HepG2 (cell line): ENCODE measurements around the gene SHF. TPM values are rescaled to one million over a fixed set of nuclear protein-coding genes. Genes with fewer than 3 reads are reported as not detected.

Experiments used
- ATAC-seq: fragments of 200-7000 bp; cut with Tn5 transposase; 3 replicates; pipeline ENCODE4 v1.9.1; 2020; ENCODE audit warnings: mild to moderate bottlenecking, moderate library complexity
- BruUV-seq: library from RNA; stranded (reverse); fragments of 400-500 nt; replicated peaks from 2 replicates; lab custom pipeline; 2021; lab: Mats Ljungman, UMichigan
- CTCF ChIA-PET: fragments of 300-600 bp; formaldehyde crosslinking; extraction: SDS; loops from one replicate; lab custom pipeline; 2021; ENCODE audit warnings: low total read pairs, inconsistent platforms, low intra/inter-chr PET ratio; lab: Yijun Ruan, JAX
- POLR2A ChIA-PET: fragments of 350-600 bp; sonication (Branson Sonifier 250); formaldehyde crosslinking; loops from one replicate; lab custom pipeline; 2020; ENCODE audit warnings: antibody characterized with exemption, inconsistent platforms; lab: Yijun Ruan, JAX
- DNase-seq: peaks from one replicate; pipeline ENCODE4 v3.0.0-alpha.2; 2015; ENCODE audit warnings: low spot score
- FAIRE-seq: peaks from 3 replicates; lab custom pipeline; 2011; peaks lifted over from hg19 to GRCh38; lab: Jason Lieb, UNC
- H2AFZ ChIP-seq: one replicate; pipeline ENCODE4 v1.6.1; 2011; ENCODE audit warnings: low read length, inconsistent platforms
- H3K27ac ChIP-seq: fragments of 300-600 bp; 3 replicates; pipeline ENCODE4 v1.8.0; 2011; ENCODE audit warnings: mixed run types, mild to moderate bottlenecking, mixed read lengths, low read length, inconsistent platforms; ENCODE audit not compliant: insufficient read depth; ENCODE audit errors: extremely low read length
- H3K27me3 ChIP-seq, 2 experiments: fragments of 200-600 bp in 1 of 2; 2 replicates in 1 of 2; 3 replicates in 1 of 2; pipeline versions ENCODE4 v1.6.0 to v1.8.0; 2011; ENCODE audit warnings: low read length in 2 of 2, mild to moderate bottlenecking in 2 of 2, moderate library complexity in 2 of 2, inconsistent platforms in 1 of 2; ENCODE audit not compliant: insufficient read depth in 2 of 2, control insufficient read depth in 1 of 2
- H3K36me3 ChIP-seq, 2 experiments: fragments of 200-600 bp in 1 of 2; replicated peaks in 1 of 2; 2 replicates in 1 of 2; 3 replicates in 1 of 2; pipeline versions ENCODE4 v1.5.1 to v1.8.0; 2011; ENCODE audit warnings: low read length in 2 of 2, inconsistent platforms in 1 of 2; ENCODE audit not compliant: insufficient read depth in 2 of 2, control insufficient read depth in 1 of 2
- H3K4me1 ChIP-seq: 2 replicates; pipeline ENCODE4 v1.5.1; 2012; ENCODE audit warnings: low read length, inconsistent platforms; ENCODE audit not compliant: insufficient read depth
- H3K4me2 ChIP-seq: 2 replicates; pipeline ENCODE4 v1.6.0; 2011; ENCODE audit warnings: low read depth, low read length, inconsistent platforms
- H3K4me3 ChIP-seq, 3 experiments: fragments of 200-600 bp in 1 of 3; sonication (generic), shearing (Covaris generic) in 1 of 3; replicated peaks in 1 of 3; 2 replicates each; pipeline ENCODE4 v1.5.1; 2011 to 2016; ENCODE audit warnings: low read length in 3 of 3, inconsistent platforms in 2 of 3, low read depth in 2 of 3, mild to moderate bottlenecking in 2 of 3, control low read depth in 1 of 3, mixed read lengths in 1 of 3; ENCODE audit not compliant: insufficient read depth in 1 of 3
- H3K79me2 ChIP-seq: one replicate; pipeline ENCODE4 v1.6.1; 2011; ENCODE audit warnings: low read length, inconsistent platforms; ENCODE audit not compliant: insufficient read depth
- H3K9ac ChIP-seq: 2 replicates; pipeline ENCODE4 v1.6.0; 2011; ENCODE audit warnings: mild to moderate bottlenecking, low read depth, low read length, inconsistent platforms; ENCODE audit not compliant: insufficient read depth
- H3K9me3 ChIP-seq: 2 replicates; pipeline ENCODE4 v1.5.1; 2012; ENCODE audit warnings: mild to moderate bottlenecking, low read length
- H4K20me1 ChIP-seq: 2 replicates; pipeline ENCODE4 v1.6.0; 2011; ENCODE audit warnings: inconsistent platforms, mild to moderate bottlenecking, low read length, moderate library complexity; ENCODE audit not compliant: insufficient read depth
- ARID2 ChIP-seq: sonication (generic); formaldehyde crosslinking; IDR thresholded peaks from 2 replicates; pipeline ENCODE4 v1.8.1; 2022; ENCODE audit warnings: mild to moderate bottlenecking, missing genetic modification reagents, borderline replicate concordance
- DR1 ChIP-seq: sonication (generic); formaldehyde crosslinking; IDR thresholded peaks from 2 replicates; pipeline ENCODE4 v1.8.0; 2021; ENCODE audit warnings: mild to moderate bottlenecking, missing genetic modification reagents, inconsistent platforms
- GABPA ChIP-seq, 2 experiments: IDR thresholded peaks; 2 replicates each; pipeline ENCODE4 v1.6.1; 2011 to 2016; ENCODE audit warnings: low read depth in 2 of 2, low read length in 1 of 2, missing biosample characterization in 1 of 2, missing genetic modification characterization in 1 of 2
- HDAC6 ChIP-seq: fragments of 200-600 bp; sonication (generic); IDR thresholded peaks from 2 replicates; pipeline ENCODE4 v1.7.0; 2017; ENCODE audit warnings: mild to moderate bottlenecking, antibody characterized with exemption, low read length, low read depth
- IRF1 ChIP-seq: sonication (generic); formaldehyde crosslinking; IDR thresholded peaks from 2 replicates; pipeline ENCODE4 v1.4.0; 2020; ENCODE audit warnings: low read depth, mild to moderate bottlenecking, missing genetic modification reagents
- MEIS2 ChIP-seq: sonication (generic); formaldehyde crosslinking; IDR thresholded peaks from 2 replicates; pipeline ENCODE4 v1.9.0; 2021; ENCODE audit warnings: mild to moderate bottlenecking, missing genetic modification reagents
- NR1H2 ChIP-seq: sonication (generic); formaldehyde crosslinking; IDR thresholded peaks from 2 replicates; pipeline ENCODE4 v1.8.1; 2022; ENCODE audit warnings: low read depth, missing genetic modification reagents, borderline replicate concordance
- PAX8 ChIP-seq: sonication (generic); formaldehyde crosslinking; IDR thresholded peaks from 2 replicates; pipeline ENCODE4 v1.8.0; 2022; ENCODE audit warnings: mild to moderate bottlenecking, missing genetic modification reagents, borderline replicate concordance
- PHF21A ChIP-seq: sonication (generic); formaldehyde crosslinking; IDR thresholded peaks from 2 replicates; pipeline ENCODE4 v1.5.0; 2020; ENCODE audit warnings: mild to moderate bottlenecking, missing genetic modification reagents
- PLRG1 ChIP-seq: fragments of 450-650 bp; conservative IDR thresholded peaks from 2 replicates; pipeline ENCODE4 v1.6.1; 2016
- RBFOX2 ChIP-seq: fragments of 200-400 bp; formaldehyde crosslinking; IDR thresholded peaks from 2 replicates; pipeline ENCODE4 v1.6.1; 2017; ENCODE audit warnings: low read depth, mild to moderate bottlenecking, low read length
- RNF2 ChIP-seq: fragments of 450-650 bp; conservative IDR thresholded peaks from 2 replicates; pipeline ENCODE4 v1.6.1; 2016; ENCODE audit warnings: low read depth
- SIN3A ChIP-seq: IDR thresholded peaks from 2 replicates; pipeline ENCODE4 v1.6.1; 2011; ENCODE audit warnings: low read depth, mild to moderate bottlenecking, control low read depth, low read length, borderline replicate concordance
- U2AF2 ChIP-seq: fragments of 200-400 bp; formaldehyde crosslinking; IDR thresholded peaks from 2 replicates; pipeline ENCODE4 v1.6.1; 2017; ENCODE audit warnings: low read depth, mild to moderate bottlenecking, low read length
- ZC3H13 ChIP-seq: sonication (generic); formaldehyde crosslinking; IDR thresholded peaks from 2 replicates; pipeline ENCODE4 v1.8.1; 2023; ENCODE audit warnings: mild to moderate bottlenecking, missing genetic modification reagents, moderate library complexity
- ZKSCAN5 ChIP-seq: sonication (generic); formaldehyde crosslinking; IDR thresholded peaks from 2 replicates; pipeline ENCODE4 v1.5.1; 2020; ENCODE audit warnings: mild to moderate bottlenecking, missing genetic modification reagents
- ZNF124 ChIP-seq: sonication (generic); formaldehyde crosslinking; IDR thresholded peaks from 2 replicates; pipeline ENCODE4 v1.4.0; 2020; ENCODE audit warnings: missing genetic modification reagents
- ZNF138 ChIP-seq: sonication (generic); formaldehyde crosslinking; IDR thresholded peaks from 2 replicates; pipeline ENCODE4 v1.5.0; 2020; ENCODE audit warnings: mild to moderate bottlenecking, low read depth, missing genetic modification reagents
- ZNF367 ChIP-seq: sonication (generic); formaldehyde crosslinking; IDR thresholded peaks from 2 replicates; pipeline ENCODE4 v1.4.0; 2020; ENCODE audit warnings: missing genetic modification reagents, borderline replicate concordance
- ZNF598 ChIP-seq: sonication (generic); formaldehyde crosslinking; IDR thresholded peaks from 2 replicates; pipeline ENCODE4 v1.5.1; 2020; ENCODE audit warnings: mild to moderate bottlenecking, missing genetic modification reagents, borderline replicate concordance
- ZNF788 ChIP-seq: sonication (generic); formaldehyde crosslinking; IDR thresholded peaks from 2 replicates; pipeline ENCODE4 v1.5.0; 2020; ENCODE audit warnings: mild to moderate bottlenecking, missing genetic modification reagents, borderline replicate concordance
- WGBS: methylation state at CpG from one replicate; pipeline ENCODE4 v1.1.6; 2017; ENCODE audit warnings: low lambda C conversion rate; 5-methylcytosine and 5-hydroxymethylcytosine counted together
- in situ Hi-C: cut with HindIII; loops from 2 replicates; pipeline ENCODE4 v1.10.0; 2017; ENCODE audit warnings: low pct_unique_long_range_greater_than_20kb; ENCODE audit not compliant: extremely low pct_ligation_motif_present
- intact Hi-C: fragments of 100-400 bp; cut with micrococcal nuclease; formaldehyde crosslinking; loops from one replicate; pipeline ENCODE4 v1.10.0; 2022; ENCODE audit not compliant: unreplicated experiment
- polyA plus RNA-seq, 8 experiments: library from polyadenylated mRNA; depleted of rRNA in 3 of 8; stranded (reverse) in 7 of 8; unstranded in 1 of 8; fragments of >200 nt; fragmentation: Illumina TruSeq in 4 of 8; extraction: Trizol in 4 of 8; gene quantifications; 2 replicates each; pipeline versions ENCODE4 v1.2.1 to v1.2.3, GENCODE V29; 2011 to 2016; ENCODE audit warnings: low read depth in 4 of 8, missing spikeins in 1 of 8, mixed read lengths in 1 of 8; ENCODE audit not compliant: insufficient read depth in 1 of 8
- total RNA-seq, 5 experiments: library from RNA; depleted of rRNA; stranded (reverse); fragments of >200 nt; fragmentation: Illumina TruSeq; extraction: Trizol; gene quantifications; 2 replicates each; pipeline ENCODE4 v1.2.3, GENCODE V29; 2016; ENCODE audit warnings: low read depth in 1 of 5

Gene SHF
- total and polyA plus RNA-seq, 2 of the 13 experiments (the other 11 are each of a cell fraction or from before 2014, with no cell fraction given) = 20.9 to 25.5 TPM

DNA sequence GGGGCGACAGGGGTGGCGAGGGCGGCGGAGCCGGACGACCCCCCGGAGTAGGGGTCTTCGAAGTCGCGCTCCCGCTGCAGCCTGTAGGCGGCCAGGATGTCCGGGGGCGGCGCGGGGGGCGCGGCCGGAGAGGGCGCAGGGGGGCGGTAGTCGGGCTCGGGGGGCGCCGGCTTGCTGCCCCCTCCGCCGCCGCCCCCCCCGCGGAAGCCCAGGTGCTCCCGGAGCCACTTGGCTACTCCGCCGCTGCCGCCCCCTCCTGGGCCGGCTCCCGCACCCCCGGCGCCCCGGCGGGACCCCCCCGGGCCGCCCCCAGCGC lies 230 bp downstream of the SHF start:
- CTCF ChIA-PET = interaction anchor here (1.5 kb wide), 1 partner anchor 11 kb away, joined by 3 read pairs; no protein-coding TSS in a partner anchor
- H3K4me2 ChIP-seq = 0 out of 2 replicates have a peak overlapping the region, but pooled peaks have one; percentile 79
- BruUV-seq = no TSS peak
- peaks cover 24% of the 10 kb centered on the region for H4K20me1 ChIP-seq
- ATAC-seq = no peak
- H3K9me3 ChIP-seq = no peaks in the 10 kb centered on the region
- H3K27ac ChIP-seq = peak overlapping the region; percentile 50
- peaks cover 0 to 3% of the 10 kb centered on the region in 2 experiments; a peak in 2 of 5 replicates for H3K36me3 ChIP-seq
- FAIRE-seq = no peak
- TF ChIP-seq NR1H2 (CRISPR knock-in tag) = no peak
- no peak for TF ChIP-seq ZNF367 (CRISPR knock-in tag)
- no peak for TF ChIP-seq RNF2
- TF ChIP-seq SIN3A = 0 out of 2 replicates have a peak, but pooled peaks have one; percentile 28
- no peak for TF ChIP-seq ZKSCAN5 (CRISPR knock-in tag)
- no peak for TF ChIP-seq U2AF2
- TF ChIP-seq RBFOX2 = 0 out of 2 replicates have a peak, but pooled peaks have one; percentile 9
- no peak for TF ChIP-seq IRF1
- no peak for TF ChIP-seq ZNF124 (CRISPR knock-in tag)
- no peak for TF ChIP-seq ZNF138 (CRISPR knock-in tag)
- TF ChIP-seq PLRG1 = no peak
- no peak for TF ChIP-seq PAX8 (CRISPR knock-in tag)
- no peak for TF ChIP-seq ZNF598 (CRISPR knock-in tag)
- TF ChIP-seq ZC3H13 = no peak
- no peak for TF ChIP-seq ARID2 (CRISPR knock-in tag)
- TF ChIP-seq DR1 = no peak
- TF ChIP-seq GABPA (IDR thresholded peaks at IDR 0.05; ENCODE audit: low read depth, low read length) = peak; percentile 9; the same call in 1 of the 2 replicates
- no peak for TF ChIP-seq GABPA (CRISPR knock-in tag; IDR thresholded peaks at IDR 0.05; ENCODE audit: low read depth)
- no peak for TF ChIP-seq HDAC6
- no peak for TF ChIP-seq PHF21A (CRISPR knock-in tag)
- TF ChIP-seq MEIS2 = 0 out of 2 replicates have a peak, but pooled peaks have one; percentile 25
- TF ChIP-seq ZNF788 (CRISPR knock-in tag) = no peak
- H3K79me2 ChIP-seq = peaks cover 46% of the 10 kb centered on the region
- in situ Hi-C loops (no loop called here), intact Hi-C loops (loop anchor here (1.0 to 2.0 kb wide), 2 partner anchors 13 to 20 kb away; no protein-coding TSS in a partner anchor)
- peaks cover 51% of the 10 kb centered on the region for H3K4me1 ChIP-seq
- DNase-seq = no peak
- peak overlapping the region; percentile 77 to 83 (median 82); a peak in 5 of 6 replicates for H3K4me3 ChIP-seq
- peak overlapping the region; percentile 69; the same call in 1 of the 2 replicates for H3K9ac ChIP-seq
- WGBS = 0% methylated on average over 1 of the region's 43 CpGs
- POLR2A ChIA-PET = interaction anchor here (0.6 to 2.9 kb wide), 7 partner anchors 12 to 215 kb away, joined by 3 to 42 read pairs (median 9); a partner anchor contains a TSS
- no peak overlapping the region for H2AFZ ChIP-seq
- peaks cover 0 to 3% of the 10 kb centered on the region in 2 experiments; a peak in 1 of 5 replicates for H3K27me3 ChIP-seq
